ENCODE data around the gene PDZD2.

PDZD2 gene

DNA sequence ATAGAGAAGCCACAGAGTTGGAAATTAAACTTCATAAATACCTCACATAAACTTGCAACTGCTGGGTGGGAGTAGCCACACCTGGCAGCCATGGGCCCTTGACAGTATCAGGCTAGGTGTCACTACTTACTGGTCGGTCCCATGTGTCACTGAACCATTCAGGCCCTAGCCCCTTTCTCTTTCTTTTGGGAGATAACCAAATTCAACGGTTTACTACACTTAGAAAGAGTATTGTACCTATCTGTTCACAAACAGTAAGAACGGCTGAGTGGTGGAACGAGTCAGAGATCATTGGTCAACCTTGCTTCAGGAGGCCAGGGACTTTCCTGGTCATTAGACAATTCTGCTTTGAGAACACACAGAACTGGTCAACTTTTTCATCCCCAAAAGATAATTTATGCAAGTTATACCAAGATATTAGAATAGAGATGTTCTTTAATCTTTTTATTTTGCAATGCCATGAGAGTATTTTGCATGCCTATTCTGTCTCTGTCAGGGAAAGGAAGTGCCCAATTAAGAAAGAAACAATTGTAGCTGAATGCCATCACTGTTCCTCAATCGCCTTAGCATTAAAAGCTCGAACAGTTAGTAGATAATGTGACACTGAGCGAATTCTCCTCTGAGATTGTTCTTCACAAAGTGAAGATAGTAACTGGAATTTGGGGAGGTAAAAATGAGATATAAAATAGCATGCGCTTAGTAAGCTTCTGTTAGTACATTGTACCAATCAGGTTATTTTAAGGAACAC, 484.3 kb downstream of the PDZD2 start:
- in situ Hi-C loops (cut with MboI; ENCODE audit: low sequenced_read_pairs), result no loop called here

DNA sequence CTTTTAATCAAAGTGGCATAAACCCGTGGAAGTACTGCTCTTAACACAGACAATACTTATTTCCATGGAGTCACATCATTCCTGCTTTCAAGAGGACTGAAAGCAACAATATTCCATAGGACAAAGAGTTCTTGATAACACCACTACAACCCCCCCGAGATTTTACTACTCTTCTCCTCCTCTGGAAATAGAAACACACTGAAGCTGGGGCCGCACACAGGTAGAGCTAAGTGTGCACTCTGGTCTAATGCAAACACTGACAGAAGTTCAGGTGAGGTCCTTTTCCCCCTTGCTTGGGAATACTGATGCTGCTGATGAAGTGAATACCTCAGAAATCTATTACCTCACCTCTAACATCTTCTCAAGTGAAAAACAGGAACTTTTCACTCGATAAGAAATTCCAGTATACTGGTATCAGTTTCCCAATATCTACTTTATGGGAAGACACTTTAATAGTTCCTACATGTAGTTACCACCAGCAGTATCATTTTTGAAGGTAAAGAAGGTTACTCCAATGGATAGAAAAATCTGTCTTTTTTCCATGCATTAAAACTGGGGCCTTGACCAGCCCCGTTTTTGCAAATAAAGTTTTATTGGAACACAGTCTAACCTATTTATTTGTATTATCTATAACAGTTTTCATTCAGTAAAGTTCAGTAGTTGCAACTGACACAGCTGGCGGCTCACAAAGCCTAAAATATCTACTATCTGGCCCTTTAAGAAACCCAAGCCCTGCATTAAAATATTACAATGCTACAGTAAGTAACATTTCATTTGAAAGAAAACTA, 485.2 kb downstream of the PDZD2 start:
- in situ Hi-C loops (cut with MboI; ENCODE audit: low sequenced_read_pairs), result no loop called here

DNA sequence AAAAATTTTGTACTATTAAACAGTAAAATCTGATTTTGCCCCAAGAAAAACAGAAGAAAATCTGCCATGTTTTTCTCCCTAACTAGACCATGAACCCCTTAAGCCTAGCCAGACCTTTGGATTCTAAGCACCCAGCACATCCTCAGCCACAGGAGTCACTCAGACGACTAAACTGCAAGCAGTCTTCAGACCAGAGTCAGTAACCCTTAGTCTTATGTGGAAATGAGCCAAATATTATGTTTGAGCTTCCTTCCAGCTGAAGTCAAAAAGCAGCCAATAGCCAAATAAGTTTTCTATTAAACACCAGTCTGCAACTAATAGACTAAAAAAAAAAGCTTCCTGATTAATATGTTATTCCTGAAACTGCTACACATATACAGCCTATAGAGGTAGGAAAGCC, 487.8 kb downstream of the PDZD2 start:
- in situ Hi-C loops (cut with MboI; ENCODE audit: low sequenced_read_pairs), result no loop called here

DNA sequence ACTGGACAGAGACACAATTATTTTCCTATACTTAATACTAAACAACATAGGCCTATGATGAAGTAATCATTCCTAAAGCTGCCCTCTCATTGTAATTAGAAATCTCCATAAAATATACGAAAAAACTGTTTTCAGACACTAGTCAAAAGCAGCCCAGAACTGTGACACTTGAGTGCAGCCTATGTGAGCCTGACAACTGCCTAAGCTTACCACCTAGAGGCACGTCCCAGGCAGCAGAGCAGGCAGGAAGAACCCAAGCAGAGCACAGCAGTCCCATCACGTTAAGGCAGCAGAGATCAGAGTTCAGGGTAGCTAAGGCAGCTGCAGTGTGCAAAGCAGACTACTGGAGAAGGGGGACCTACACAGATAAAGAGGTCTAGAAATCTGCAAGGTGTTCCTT, 488.8 kb downstream of the PDZD2 start:
- in situ Hi-C loops (cut with MboI; ENCODE audit: low sequenced_read_pairs), result no loop called here

DNA sequence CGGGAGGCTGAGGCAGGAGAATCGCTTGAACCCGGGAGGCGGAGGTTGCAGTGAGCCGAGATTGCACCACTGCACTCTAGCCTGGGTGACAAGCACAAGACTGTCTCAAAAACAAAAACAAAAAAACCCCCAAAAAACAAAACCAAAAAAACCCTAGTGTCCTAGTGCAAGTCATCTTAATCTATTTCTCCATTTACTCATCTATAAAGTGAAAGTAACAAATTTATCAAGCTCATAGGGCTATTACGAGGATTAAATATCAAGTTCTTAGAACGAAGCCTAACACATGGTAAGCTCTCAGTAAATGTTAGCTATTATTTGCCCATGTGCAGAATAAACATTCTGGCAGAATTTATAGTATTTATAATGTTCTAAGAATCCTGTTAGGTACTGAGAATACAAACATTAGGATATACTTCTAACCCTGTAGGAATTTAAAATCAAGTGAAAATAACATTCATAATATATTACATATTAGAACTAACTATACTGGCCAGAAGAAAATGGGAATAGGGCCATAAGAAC, 490.2 kb downstream of the PDZD2 start:
- in situ Hi-C loops (cut with MboI; ENCODE audit: low sequenced_read_pairs), result no loop called here

DNA sequence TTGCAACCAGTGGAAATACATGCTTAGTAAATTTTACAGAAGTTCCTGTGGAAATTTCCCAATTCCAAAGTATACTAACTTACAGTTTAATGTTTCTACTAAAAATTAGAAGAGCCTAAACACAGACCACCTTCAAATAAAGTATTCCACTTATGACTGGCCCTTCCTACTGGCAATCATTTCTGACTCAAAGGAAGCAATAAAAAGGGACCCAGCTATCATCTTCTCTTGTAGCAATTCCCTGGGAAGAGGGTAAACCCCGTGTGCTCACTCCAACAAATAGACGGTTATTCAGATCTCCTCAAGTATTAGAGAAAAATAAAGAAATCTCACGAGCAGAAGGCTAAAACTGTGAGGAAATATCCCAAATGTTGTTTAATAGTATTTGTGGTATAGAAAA, 491.9 kb downstream of the PDZD2 start:
- in situ Hi-C loops (cut with MboI; ENCODE audit: low sequenced_read_pairs), result no loop called here

DNA sequence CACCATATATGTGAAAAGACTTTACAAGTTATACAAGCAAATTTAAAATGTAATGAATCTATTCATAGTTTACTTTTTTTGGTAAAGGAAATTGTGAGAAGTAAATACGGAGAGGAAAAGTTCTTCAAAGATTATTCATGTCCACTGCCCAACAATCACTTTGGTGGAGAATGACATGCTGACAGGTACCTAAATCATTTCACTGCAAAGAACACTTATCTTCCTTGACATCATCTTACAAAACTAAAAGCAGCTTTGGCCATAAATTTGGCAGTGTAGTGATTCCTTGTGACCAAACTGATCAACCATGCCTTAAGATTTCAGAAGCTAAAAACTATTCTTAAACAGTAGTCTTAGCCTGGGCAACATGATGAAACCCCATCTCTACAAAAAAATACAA, 492.7 kb downstream of the PDZD2 start:
- in situ Hi-C loops (cut with MboI; ENCODE audit: low sequenced_read_pairs), result no loop called here

DNA sequence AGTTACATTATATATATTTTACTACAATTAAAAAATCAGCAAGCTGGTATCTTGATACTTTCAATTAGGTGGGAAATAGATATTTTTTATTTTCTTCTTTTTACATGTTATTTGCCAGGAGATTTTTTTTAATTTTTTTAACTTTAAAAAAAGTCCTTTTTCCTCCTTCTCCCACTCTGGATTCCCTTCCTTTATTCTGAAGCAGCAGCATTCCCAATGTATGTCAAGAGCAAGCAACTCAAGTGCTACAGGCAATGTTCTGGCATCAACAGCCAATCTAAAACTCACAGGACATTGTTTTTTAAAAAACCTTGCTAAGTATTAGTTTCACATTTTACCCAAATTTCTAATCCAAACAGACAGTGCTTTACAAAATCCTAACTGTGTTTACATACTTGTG, 493.8 kb downstream of the PDZD2 start:
- in situ Hi-C loops (cut with MboI; ENCODE audit: low sequenced_read_pairs), result no loop called here

DNA sequence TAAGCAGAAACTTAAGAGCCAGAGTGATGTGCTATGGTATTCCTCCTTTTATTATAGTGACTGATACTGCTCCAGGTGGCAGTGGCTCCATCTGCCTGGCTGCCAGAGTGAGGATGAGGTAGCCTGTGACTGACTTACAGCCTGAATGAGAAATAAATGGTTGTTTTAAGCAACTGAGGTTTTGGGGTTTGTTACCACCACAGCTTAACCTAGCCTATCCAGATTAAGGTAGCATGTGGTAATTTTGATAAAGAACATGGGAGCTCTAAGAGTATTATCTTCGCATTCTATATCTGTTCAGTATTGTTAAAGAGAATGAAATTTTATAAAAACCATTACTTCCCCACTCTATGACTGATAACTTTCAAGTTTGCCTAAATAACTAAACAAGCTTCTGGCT, 496.2 kb downstream of the PDZD2 start:
- in situ Hi-C loops (cut with MboI; ENCODE audit: low sequenced_read_pairs), result no loop called here

DNA sequence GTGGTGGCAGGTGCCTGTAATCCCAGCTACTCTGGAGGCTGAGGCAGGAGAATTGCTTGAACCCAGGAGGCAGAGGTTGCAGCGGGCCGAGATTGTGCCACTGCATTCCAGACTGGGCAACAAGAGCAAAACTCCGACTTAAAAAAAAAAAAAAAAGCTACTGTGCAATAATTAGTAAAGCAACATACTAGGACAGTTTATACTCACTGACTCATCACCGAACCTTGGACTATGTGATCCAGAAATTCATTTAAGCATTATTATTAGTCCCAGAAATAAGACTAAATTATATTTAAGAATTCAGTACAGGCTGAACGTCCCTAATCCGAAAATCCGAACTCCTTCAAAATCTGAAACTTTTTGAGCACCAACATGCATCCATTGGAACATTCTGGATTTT, 497.4 kb downstream of the PDZD2 start:
- in situ Hi-C loops (cut with MboI; ENCODE audit: low sequenced_read_pairs), result no loop called here

DNA sequence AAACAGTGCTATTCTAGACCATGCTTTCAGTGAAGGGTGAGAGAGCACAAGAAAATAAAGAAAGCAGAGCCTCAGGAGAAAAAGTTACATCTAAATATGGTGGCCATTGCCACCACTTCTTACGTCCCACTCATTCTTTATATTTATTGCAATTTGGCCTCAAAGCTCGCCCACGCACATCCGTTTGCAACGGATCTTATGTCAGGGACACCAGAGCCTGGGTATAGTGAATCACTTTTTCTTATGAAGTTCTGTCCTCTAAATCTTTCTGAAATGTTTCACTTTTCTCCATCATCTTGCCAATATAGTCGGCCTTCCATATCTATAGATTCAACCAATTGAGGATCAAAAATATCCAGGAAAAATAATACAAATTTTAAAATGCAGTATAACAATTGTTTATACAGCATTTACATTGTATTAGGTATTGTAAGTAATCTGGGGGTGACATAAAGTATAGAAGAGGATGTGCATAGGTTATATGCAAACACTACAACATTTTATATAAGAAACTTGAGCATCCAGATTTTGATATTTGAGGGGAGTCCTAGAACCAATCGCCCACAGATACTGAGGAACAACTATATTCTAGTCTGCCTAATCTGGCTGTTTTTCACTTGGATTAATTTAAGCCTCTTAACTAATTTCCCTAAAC, 500.0 kb downstream of the PDZD2 start:
- in situ Hi-C loops (cut with MboI; ENCODE audit: low sequenced_read_pairs), result no loop called here

DNA sequence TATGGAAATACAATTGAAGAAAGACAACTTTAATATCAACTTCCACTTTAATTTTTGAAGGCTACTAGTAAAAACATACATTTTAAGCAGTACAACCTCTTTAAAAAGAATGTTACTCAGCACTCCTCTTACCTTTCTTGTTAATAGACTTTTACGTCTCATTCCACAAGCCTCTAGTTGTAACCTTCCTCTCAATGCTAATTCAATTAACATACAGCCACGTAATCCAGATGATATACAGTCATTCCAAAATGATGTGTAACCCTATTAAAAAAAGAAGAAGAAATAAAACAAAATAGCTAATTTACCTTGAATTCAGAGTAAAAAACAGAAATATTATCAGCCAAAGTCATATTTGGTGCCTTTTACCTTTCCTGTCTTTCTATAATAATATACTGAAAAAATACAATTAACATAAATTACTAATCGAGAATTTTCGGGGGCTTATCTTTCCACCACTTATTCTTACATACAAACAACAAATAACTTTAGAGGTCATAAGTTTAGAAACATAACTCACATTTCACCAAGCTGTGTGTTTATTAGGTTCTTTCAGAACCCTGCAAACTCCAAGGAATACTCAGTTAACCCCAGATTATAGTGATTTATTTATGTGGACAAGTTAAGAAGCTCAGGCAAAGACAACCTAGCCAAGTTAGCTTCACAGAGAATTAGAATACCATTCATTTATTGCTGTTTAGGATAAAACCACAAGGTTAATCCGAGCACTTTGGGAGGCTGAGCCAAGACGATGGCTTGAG, 504.9 kb downstream of the PDZD2 start:
- in situ Hi-C loops (cut with MboI; ENCODE audit: low sequenced_read_pairs), result no loop called here

DNA sequence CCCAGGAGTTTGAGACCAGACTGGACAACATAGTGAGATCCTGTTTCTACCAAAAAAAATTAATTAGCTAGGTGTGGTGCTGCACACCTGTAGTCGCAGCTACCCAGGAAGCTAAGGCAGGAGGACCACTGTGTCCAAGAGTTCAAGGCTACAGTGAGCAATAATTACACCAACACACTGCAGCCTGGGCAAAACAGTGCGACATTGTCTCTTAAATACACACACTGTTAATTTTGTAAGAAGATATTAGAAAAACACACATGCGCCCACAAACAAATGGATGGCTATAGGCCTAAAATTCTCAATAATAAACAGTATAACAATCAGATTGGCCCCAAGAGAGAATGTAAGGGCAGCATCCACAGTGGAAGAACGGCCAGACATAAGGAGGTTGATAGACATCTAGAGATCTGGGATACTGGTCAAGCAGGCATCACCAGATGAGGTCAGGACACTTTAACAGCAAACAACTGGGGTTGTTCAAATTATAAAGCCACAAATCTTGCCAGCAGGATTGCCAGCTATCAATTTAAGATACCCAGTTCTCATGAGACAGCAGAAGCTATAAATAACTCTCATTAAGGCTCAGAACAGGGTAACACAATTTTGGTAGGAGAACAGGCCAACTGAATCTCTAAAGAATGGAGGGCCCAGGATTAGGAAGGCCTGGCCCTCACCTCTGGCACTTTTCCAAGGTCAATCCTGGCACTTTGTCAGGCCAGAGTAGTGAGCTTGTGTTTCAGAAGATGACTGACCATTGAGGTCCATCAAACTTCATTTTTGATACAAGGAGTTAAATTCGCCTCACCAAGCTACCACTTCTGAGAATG, 505.7 kb downstream of the PDZD2 start:
- in situ Hi-C loops (cut with MboI; ENCODE audit: low sequenced_read_pairs), result no loop called here

DNA sequence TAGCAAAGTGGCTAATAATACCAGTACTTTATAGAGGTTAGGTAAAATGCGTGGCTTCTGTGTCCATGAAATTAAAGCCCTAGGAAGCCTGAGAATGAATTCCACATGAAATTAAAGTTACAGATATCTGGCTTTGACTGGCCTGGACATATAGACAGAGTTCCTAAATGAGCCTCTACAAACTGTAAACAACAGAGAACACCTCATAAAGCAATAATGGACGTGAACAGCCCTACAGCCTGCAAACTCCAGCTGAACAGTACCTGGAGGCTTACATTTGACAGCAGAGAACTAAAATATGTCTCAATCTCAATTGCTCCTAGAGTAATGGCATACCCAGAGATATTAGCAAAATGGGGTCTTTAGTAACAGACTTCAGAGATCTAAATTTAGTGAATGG, 506.4 kb downstream of the PDZD2 start:
- in situ Hi-C loops (cut with MboI; ENCODE audit: low sequenced_read_pairs), result no loop called here

DNA sequence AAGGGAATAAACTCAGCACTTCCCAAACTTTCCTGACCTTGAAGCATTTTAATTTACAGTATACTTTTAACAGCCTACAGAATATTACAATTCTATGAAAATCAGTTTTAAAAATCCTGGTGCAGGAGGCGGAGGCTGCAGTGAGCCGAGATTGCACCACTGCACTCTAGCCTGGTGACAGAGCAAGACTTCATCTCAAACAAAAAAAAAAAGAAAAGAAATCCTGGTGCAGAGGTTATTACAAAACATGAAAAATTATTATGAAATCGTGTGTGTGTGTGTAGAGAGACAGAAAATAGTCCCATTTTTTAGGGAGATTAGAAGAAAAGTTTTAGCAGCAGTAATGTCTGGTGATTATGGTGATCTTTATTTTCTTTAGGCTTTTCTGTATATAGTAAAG, 508.3 kb downstream of the PDZD2 start:
- in situ Hi-C loops (cut with MboI; ENCODE audit: low sequenced_read_pairs), result no loop called here

DNA sequence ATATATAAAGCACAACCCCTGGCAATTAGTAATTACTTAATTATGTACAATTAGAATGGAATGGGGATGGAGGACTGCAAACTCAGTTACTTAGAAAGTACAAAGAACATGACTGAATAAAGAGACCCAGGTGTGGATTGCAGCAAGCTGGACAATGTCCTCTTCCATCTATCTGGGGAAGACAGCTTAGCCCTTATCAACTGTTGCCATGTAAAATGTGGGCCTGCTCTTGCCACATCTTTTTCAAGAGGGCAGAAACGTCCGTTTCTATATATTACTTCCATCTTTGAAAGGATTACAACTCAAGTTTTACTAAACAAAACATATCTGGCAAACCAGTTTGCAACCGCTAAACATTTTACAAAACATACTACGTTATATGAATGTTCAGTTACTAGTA, 509.0 kb downstream of the PDZD2 start:
- in situ Hi-C loops (cut with MboI; ENCODE audit: low sequenced_read_pairs), result no loop called here

DNA sequence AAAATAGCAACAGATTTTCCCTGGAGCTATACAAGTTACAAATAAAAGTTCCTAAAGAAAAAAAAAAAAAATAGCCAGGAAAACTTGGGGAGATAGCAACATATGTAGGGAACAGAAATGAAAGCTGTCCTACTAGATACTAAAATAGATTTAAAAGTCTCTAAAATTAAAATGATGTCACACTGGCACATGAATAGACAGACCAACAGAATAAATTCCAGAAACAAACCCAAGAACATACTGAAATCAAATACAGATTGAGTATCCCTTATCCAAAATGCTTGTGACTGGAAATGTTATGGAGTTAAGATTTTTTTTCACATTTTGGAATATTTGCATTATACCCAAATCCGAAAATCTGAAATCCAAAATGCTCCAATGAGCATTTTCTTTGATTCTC, 511.4 kb downstream of the PDZD2 start:
- in situ Hi-C loops (cut with MboI; ENCODE audit: low sequenced_read_pairs), result no loop called here

DNA sequence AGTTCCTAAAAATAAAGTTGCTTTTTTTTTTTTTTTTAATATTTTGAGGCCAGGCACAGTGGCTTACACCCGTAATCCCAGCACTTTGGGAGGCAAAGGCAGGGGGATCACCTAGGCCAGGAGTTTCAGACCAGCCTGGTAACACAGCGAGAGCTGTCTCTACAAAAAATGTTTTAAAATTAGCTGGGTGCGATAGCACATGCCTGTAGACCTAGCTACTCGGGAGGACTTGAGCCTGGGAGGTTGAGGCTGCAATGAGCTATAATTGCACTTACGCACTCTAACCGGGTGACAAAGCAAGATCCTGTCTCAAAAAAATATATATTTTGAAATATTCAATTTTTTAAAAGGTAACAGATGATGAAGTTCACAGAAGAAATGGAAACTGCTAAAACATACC, 512.3 kb downstream of the PDZD2 start:
- in situ Hi-C loops (cut with MboI; ENCODE audit: low sequenced_read_pairs), result no loop called here

DNA sequence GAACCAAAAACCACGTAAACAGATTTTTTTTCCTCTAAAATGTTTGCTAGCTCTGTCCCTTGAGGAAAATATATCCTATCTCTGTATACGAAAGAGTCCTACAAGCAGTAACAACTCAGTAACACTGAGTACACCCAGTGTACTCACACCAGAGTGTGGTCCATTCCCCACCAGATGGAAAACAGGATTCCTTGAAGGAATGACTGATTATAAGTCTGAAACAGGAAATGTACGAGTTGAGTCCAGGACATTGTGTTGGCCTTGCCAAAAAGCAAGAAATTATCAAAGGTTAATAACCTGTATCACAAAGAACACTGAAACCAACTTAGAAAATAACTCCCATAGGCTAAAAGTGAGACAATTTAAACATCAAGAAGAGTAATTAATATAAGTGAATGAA, 514.8 kb downstream of the PDZD2 start:
- in situ Hi-C loops (cut with MboI; ENCODE audit: low sequenced_read_pairs), result no loop called here

DNA sequence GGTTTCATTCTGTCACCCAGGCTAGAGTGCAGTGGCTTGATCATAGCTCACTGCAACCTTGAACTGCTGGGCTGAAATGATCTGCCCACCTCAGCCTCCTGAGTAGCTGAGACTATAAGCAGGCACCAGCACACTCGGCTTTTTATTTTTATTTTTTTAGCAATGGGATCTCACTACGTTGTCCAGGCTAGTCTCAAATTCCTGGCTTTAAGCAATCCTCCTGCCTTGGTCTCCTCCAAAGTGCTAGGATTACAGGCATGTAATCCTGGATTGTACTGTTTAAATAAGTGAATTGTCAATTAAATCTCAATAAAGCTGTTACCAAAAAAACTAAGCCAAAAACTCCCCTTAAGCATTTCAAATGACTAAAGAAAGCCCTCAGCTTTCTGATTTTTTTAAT, 516.3 kb downstream of the PDZD2 start:
- in situ Hi-C loops (cut with MboI; ENCODE audit: low sequenced_read_pairs), result no loop called here

Data from hTERT RPE-1 (cell line).